Measurements from ENCODE around the gene UNC13D.
"Not testable (repeated sequence)": the region's sequence is repeated elsewhere in the genome, so short reads cannot be mapped to it uniquely, and the experiment has no call there.

Gene UNC13D

DNA sequence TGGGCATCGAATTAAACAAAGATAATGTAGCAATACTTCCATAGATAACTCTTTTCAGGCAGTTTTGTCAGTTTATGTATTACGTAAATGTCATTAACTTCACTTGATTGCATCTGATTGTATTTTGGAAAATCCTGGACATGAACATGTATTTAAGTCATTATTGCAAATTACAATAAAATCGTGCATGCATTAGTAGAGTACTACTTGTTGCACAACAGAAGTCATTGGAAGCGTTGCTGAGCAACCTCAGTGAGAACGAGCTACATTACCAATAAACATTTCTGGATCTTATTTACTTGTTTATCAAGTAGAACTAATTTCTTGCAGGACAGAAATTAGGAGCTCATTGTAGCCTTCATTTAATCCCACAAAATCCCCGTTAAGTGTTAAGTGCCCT, 53.0 kb downstream of the UNC13D start:
- no peak for DNase-seq

- DNase-seq: peak; percentile 86 to 96 (median 90)
These were observed 59.0 kb downstream of the UNC13D start for GRCh38 chr17:75785016-75785890.

DNA sequence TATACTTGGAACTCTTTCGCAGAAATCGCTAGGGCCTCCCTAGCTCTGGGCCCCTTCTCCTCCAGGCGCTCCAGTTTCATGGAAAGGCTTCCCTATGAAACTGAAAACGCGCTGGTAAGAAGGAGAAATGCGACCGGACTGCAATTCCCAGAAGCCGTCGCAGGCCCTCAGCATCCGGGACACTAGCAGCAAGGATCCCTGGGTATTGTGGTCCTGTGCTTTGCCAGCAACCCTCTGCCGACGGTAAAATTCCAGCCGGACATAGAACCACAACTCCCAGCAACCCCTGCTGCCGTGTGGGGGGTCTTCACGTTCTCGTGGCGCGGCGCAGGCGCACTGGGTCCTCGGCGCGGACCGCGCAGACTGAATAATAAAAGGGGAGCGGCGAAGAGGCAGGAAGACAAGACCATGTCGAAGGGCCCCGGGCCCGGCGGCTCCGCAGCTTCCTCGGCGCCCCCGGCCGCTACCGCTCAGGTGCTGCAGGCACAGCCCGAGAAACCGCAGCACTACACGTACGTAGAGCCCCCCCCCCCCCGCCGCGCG, 59.7 kb downstream of the UNC13D start, which contains the start of gene UNK:
Gene UNK, plus strand, starts transcription at position 334 of the 543 bp plus-strand sequence. Its CDS starts 75 bp downstream, at position 409.
- DNase-seq: peak; percentile 88 to 96 (median 91)

DNA sequence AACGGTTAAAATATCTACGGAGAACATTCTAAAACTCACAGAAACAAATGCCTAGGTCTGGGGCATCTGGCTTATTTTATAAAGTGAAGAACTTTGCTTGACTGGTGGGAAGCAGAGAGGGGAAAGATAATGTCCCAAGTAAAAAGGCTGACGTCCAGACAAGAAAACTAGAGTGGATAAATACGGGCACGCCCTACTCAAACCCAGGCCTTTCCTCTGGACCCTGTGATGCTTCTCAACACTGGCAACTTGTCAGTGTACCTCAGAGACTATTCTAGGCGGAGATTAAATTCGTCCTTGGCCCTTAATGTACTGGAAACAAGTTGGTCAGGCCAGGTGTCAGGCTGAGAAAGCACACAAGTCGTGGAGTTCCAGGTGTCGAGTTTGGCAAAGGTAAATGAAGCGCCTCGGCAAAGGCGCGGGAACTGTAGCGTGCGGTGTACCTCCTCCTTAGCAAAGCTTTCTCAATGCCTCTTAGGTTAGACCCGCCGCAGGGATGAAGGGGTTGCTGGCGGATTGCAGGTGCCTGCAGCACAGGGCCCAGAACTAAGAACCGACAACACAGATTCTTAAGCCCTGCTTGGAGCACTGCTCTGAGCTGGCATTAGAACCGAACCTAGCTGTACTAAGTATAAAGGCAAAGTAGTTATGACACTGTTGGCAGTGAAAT, 60.3 kb downstream of the UNC13D start:
- DNase-seq: no peak

DNA sequence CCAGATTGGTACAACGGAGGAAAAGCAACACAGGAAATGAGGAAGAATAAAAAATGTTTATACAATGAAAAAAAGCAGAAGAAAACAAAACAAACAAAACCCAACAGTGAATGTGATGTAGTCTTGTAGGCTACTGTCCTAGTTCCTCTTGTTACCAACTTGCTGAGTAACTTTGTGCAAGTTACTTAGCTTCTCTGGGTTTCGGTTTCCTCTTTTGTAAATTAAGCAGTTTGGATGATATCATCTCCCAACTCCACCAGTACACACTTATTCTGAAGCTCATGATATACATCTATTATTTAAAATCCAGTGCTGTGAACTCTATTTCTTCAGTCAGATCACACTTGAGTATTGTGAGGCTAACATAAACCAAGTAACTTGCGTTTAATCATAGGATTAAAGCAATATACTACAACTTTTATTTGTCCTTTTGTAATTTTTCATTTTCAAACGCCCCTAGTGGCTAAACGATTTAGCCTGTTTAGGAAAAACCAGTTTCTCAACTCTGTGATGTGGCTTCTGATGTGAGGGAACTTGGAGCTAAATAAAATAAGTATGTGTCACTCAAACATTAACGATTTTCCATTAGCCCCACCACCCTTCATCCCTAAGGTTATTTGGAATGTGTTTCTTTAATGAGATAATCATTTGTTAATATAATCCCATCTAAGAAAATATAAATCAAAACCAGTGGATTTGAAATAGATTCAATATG, 61.0 kb downstream of the UNC13D start:
- no peak for DNase-seq

- no peak for DNase-seq
These were observed 64.0 kb downstream of the UNC13D start for GRCh38 chr17:75779987-75780889.

GRCh38 chr17:75779250-75779986, 64.8 kb downstream of the UNC13D start:
- peak; percentile 87 to 90 (median 89) for DNase-seq

- DNase-seq: peak in 1 of 4 experiments; percentile 74
These were observed 65.3 kb downstream of the UNC13D start for GRCh38 chr17:75778861-75779249.

DNA sequence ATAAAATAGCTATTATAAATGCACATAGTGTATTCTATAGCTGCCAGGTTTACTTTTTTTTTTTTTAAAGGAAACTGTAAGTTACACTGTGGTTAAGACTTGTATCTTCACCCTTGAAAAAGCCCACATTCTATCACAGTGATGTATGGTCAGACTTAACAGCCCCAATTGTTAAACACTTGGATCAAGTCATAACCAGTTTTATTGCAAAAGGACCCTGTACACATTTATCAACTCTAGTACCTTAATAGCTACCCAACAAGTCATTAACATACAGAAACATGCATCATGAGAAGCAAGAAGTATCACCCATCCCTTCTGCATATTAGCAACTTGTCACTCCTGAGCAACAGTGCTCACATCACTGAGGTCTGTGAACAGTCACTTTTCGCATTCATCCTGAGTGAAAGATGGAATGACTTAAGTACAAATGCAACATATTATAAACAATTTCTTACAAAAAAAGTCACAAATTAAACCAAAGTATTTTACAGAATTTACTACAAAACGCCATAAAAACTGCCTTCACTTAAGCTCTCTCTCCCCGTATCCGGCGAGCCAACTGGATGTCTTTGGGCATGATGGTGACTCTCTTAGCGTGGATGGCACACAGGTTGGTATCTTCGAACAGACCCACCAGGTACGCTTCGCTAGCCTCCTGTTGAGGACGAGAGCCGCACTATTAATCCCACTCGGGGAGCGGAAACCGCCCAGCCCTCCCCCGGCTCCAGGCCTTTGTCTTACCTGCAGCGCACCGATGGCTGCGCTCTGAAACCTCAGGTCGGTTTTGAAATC, 65.9 kb downstream of the UNC13D start:
- DNase-seq: not testable (repeated sequence)

- no peak for DNase-seq
These were observed 66.8 kb downstream of the UNC13D start for GRCh38 chr17:75777296-75777922.

Data from activated CD4-positive, CD25-positive, alpha-beta regulatory T cell (primary cell).